Retinal pigment epithelial cell (primary cell): ENCODE data around the gene ATP2B3.

Experiments
- DNase-seq: peaks from one replicate; pipeline ENCODE4 v3.0.0-alpha.2; 2010; ENCODE audit warnings: low read depth
- H3K4me3 ChIP-seq: 2 replicates; pipeline ENCODE4 v1.5.1; 2011; ENCODE audit warnings: mild to moderate bottlenecking, low read length, control low read depth, moderate library complexity
- CTCF ChIP-seq: conservative IDR thresholded peaks from 2 replicates; pipeline ENCODE4 v1.5.1; 2011; ENCODE audit warnings: low read depth, low read length, control low read depth, inconsistent platforms

The ATP2B3 gene

GRCh38 chrX:153515435-153515834, 2.0 kb upstream of the ATP2B3 start:
- H3K4me3 ChIP-seq, result no peak overlapping the region
- no peak for TF ChIP-seq CTCF
- no peak for DNase-seq

- DNase-seq, result no peak
- no peak overlapping the region for H3K4me3 ChIP-seq
- no peak for TF ChIP-seq CTCF
Observed at GRCh38 chrX:153516073-153516472, 1.4 kb upstream of the ATP2B3 start.

GRCh38 chrX:153517946-153518834, 748 bp downstream of the ATP2B3 start:
- no peak for TF ChIP-seq CTCF
- DNase-seq, result no peak
- H3K4me3 ChIP-seq, result no peak overlapping the region

- no peak for TF ChIP-seq CTCF
- DNase-seq, result no peak
- H3K4me3 ChIP-seq, result no peak overlapping the region
Observed at GRCh38 chrX:153519569-153520286, 2.3 kb downstream of the ATP2B3 start.

- TF ChIP-seq CTCF, result no peak
- H3K4me3 ChIP-seq, result no peak overlapping the region
- DNase-seq, result no peak
Observed at GRCh38 chrX:153520287-153520917, 3.0 kb downstream of the ATP2B3 start.

GRCh38 chrX:153521034-153521433, 3.6 kb downstream of the ATP2B3 start:
- DNase-seq, result peak; percentile 35

More at GRCh38 chrX:153521034-153521433, 3.6 kb downstream of the ATP2B3 start:
- no peak overlapping the region for H3K4me3 ChIP-seq
- no peak for TF ChIP-seq CTCF
